Measurements from ENCODE around the gene C18orf63. TPM values are rescaled to one million over a fixed set of nuclear protein-coding genes. Genes with fewer than 3 reads are reported as not detected.
"Not testable (repeated sequence)": the region's sequence is repeated elsewhere in the genome, so short reads cannot be mapped to it uniquely, and the experiment has no call there.

Gene C18orf63
- total and polyA plus RNA-seq, 2 of the 4 experiments (the other 2 are of a cell fraction), result not detected

GRCh38 chr18:74292541-74292858 is 23.1 kb upstream of the C18orf63 start (continued):
- TF ChIP-seq CTCF (conservative IDR thresholded peaks at IDR 0.05; ENCODE audit: low read depth, low read length), result no peak
- no peak for TF ChIP-seq CHD1 (IDR thresholded peaks at IDR 0.05; ENCODE audit: low read depth, low read length)

GRCh38 chr18:74292982-74293381 is 22.7 kb upstream of the C18orf63 start:
- CTCF ChIA-PET, result interaction anchor here (0.7 kb wide), 1 partner anchor 10 kb away, joined by 3 read pairs; no protein-coding TSS in a partner anchor
- intact Hi-C loops (cut with micrococcal nuclease); H4K20me1 ChIP-seq (ENCODE audit: insufficient read depth, low read length); H2BK5ac ChIP-seq (ENCODE audit: low read depth, low read length, poor library complexity, severe bottlenecking); H3K4me3 ChIP-seq (ENCODE audit: insufficient read depth, low read depth, low read length); H2AFZ ChIP-seq (replicated peaks; ENCODE audit: low read length, poor library complexity); POLR2A ChIA-PET (ENCODE audit: unreplicated experiment); H3K4ac ChIP-seq (ENCODE audit: low read depth, low read length); H3K9me3 ChIP-seq (ENCODE audit: control insufficient read depth, insufficient read depth, low read length); H2BK20ac ChIP-seq (ENCODE audit: low read depth, low read length); dilution Hi-C loops (cut with HindIII; ENCODE audit: low sequenced_read_pairs, unreplicated experiment); ATAC-seq (ENCODE audit: low read depth); H2AK9ac ChIP-seq (replicated peaks; ENCODE audit: low read depth, low read length, poor library complexity); H3K9me1 ChIP-seq (ENCODE audit: insufficient read depth, low read length); DNase-seq; H4K91ac ChIP-seq (ENCODE audit: insufficient read depth, low read depth, low read length); H3K27ac ChIP-seq (ENCODE audit: insufficient read depth, low read length); H3K4me1 ChIP-seq (ENCODE audit: control insufficient read depth, insufficient read depth, low read length); H3K18ac ChIP-seq (ENCODE audit: low read depth, low read length); in situ Hi-C loops (cut with MboI; ENCODE audit: low sequenced_read_pairs); BruUV-seq (replicated peaks); H3K4me2 ChIP-seq (ENCODE audit: low read depth, low read length); H4K5ac ChIP-seq (ENCODE audit: low read depth, low read length); H3K23ac ChIP-seq (ENCODE audit: low read depth, low read length); H3K56ac ChIP-seq (ENCODE audit: extremely low read depth, insufficient read depth, low read length); H3K36me3 ChIP-seq (ENCODE audit: control insufficient read depth, insufficient read depth, low read length); H2BK120ac ChIP-seq (ENCODE audit: low read depth, low read length); H3K14ac ChIP-seq (replicated peaks; ENCODE audit: low read depth, low read length); H3K27me3 ChIP-seq (ENCODE audit: control insufficient read depth, insufficient read depth, low read length): not testable (repeated sequence)
- Histone ChIP-seq H4K8ac (ENCODE audit: low read depth in 2 of 2, low read length in 2 of 2) (peak overlapping the region; percentile 69 to 88), H3K9ac (ENCODE audit: low read depth, low read length) (0 out of 2 replicates have a peak overlapping the region, but pooled peaks have one; percentile 58), H2AK5ac (ENCODE audit: low read depth, low read length) (peak overlapping the region; percentile 78; the same call in 1 of the 2 replicates), H3K79me1 (ENCODE audit: low read depth in 1 of 2, low read length in 2 of 2) (peaks cover 9 to 24% of the 10 kb centered on the region in 2 experiments; a peak in 3 of 4 replicates), H2BK15ac (ENCODE audit: low read depth, low read length) (0 out of 3 replicates have a peak overlapping the region, but pooled peaks have one; percentile 36)
- 83% methylated on average over 1 of the region's 3 CpGs; no CpG with 5 or more reads in 1 of the 2 experiments for WGBS, 2 experiments (ENCODE audit: extremely low coverage in 2 of 2, insufficient read length in 1 of 2)

Data from IMR-90 (cell line).